ENCODE results near the gene PHC3.
"Not testable (repeated sequence)": the region's sequence is repeated elsewhere in the genome, so short reads cannot be mapped to it uniquely, and the experiment has no call there.

The PHC3 gene

DNA sequence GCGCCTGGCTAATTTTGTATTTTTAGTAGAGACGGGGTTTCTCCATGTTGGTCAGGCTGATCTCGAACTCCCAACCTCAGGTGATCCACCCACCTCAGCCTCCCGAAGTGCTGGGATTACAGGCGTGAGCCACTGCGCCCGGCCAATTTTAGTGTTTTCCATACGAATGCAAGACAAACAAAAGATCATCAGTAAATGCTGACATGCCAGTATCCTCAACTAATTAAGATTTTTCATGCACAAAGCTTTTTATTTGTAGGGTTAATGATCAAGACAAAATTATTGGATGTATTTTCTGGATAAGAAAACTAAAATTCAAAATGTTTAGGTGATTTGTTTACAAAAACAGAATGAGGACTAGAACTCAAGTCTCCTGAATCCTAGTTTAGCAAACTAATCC, 67.4 kb downstream of the PHC3 start:
- DNase-seq = not testable (repeated sequence)

DNA sequence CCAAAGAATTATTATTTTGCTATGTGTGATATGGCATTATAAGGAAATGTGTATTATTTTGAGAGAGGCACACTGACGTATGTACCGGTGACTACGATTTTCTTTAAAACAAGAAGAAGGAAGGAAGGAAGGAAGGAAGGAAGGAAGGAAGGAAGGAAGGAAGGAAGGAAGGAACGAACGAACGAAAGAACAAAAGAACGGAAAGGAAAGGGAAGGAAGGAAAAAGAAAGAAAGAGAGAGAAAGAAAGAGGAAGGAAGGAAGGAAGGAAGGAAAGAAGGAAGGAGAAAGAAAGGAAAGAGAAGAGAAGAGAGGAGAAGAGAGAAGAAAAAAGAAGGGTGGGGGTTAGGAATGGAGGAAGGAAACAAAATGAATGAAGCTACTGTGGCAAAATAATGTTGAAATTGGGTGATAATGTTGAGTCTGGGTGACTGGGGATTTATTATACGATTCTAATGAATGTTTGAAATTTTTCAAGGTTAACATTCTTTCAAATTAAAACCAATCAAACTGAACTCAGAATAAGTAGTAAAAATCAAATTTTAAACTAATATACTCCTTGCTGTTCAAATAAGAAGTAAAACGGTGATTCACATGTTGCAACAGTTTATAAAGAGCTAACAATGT, 70.3 kb downstream of the PHC3 start:
- no peak for DNase-seq

GRCh38 chr3:170109579-170110293, 71.8 kb downstream of the PHC3 start:
- DNase-seq = no peak

GRCh38 chr3:170108955-170109354, 72.6 kb downstream of the PHC3 start:
- DNase-seq = no peak

DNA sequence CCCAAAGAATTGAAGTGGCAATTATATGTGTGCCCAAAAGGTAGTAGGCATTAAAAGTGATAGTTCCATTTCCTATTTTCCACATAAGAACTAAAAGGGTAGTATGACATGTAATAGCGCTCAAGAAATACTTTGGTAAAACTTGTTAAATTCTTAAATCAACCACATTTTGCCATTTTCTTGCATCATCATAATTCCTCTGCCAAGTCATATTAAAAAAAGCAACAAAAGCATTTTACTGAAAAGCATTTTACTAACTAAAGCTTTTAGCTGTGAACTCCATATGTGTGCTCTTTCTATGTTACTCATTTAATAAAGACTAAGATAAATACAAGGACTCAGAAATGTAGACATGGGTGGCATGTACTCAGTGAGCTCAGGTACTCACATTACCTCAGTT, 73.6 kb downstream of the PHC3 start:
- no peak for DNase-seq

GRCh38 chr3:170102431-170102830, 79.1 kb downstream of the PHC3 start:
- no peak for DNase-seq

GRCh38 chr3:170100944-170101343, 80.6 kb downstream of the PHC3 start:
- DNase-seq = no peak

- DNase-seq = no peak
Observed at GRCh38 chr3:170098753-170099152, 82.8 kb downstream of the PHC3 start.

DNA sequence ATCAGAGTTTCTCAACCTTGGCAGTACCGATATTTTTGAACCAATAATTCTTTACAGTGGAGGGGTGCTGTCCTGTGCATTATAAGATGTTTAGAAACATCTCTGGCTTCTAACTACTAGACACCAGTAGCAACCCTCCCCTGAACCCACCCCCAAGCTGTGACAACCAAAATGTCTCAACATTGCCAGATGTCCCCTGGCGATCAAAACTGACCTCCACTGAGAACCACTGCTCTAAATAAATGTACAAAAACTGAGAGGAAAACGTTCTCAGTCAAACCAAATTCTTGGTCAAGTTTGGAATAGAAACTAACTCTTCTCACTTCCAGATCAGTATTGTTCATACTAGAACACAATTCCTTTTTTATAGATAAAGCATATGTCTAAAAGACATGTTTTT, 85.2 kb downstream of the PHC3 start:
- DNase-seq = no peak

- no peak for DNase-seq
Observed at GRCh38 chr3:170095771-170096170, 85.8 kb downstream of the PHC3 start.

GRCh38 chr3:170092907-170093306, 88.6 kb downstream of the PHC3 start:
- DNase-seq = no peak

GRCh38 chr3:170090601-170090981, 90.9 kb downstream of the PHC3 start:
- DNase-seq = no peak

DNA sequence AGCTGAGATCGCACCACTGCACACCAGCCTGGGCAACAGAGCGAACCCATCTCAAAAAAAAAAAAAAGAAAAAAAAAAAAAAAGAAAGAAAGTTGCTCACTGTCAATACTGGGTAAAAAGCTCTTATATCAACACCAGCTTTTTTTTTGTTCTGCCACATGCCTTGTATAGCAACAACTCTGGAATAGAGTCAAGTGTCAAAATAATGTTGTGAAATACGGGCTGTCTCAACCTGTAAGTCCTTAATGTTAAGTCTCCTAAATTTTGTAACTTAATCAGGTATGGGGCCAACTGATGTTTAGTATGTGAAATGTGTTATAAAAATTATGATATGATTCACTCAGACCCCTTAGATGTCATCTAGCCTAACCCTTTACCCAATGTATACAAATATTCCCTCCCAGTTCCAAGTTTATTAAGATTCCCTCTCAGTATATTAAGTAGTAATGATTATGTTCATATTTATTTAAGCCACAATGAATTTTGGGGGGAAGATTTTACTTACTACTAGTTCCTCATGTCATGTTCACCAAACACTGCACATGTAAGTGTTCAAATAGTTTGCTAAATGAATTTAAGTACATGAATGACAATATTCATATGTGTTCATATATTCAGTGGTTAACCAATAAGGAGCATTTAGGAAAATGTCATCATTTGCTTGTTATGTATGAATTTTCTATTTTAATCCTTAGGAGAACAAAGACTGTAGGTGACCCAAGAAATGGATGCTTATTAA, 91.5 kb downstream of the PHC3 start:
- DNase-seq = no peak

- DNase-seq = no peak
Observed at GRCh38 chr3:170085396-170085795, 96.1 kb downstream of the PHC3 start.

DNA sequence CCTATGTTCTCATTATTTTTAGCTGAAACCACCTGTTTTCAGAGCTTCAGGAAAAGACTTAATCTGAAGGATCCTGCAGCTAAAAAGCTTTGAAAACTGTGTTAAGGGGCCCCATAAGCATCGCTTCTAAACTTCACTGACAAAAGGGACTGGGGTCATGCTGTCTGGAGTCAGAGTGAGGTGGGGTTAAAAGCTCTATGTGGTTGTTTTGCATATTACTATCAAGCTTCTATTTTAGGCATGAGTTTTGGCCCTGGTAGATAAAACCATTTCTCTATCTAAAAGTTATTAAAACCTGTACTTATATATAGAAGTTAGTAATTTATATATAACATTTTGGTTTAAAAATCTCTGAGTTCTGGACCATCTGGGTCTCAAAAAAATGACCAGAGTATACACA, 98.2 kb downstream of the PHC3 start:
- DNase-seq = no peak

GRCh38 chr3:170081079-170081741, 100.3 kb downstream of the PHC3 start:
- DNase-seq = no peak

- DNase-seq = no peak
Observed at GRCh38 chr3:170080605-170081004, 100.9 kb downstream of the PHC3 start.

GRCh38 chr3:170079536-170080165, 101.9 kb downstream of the PHC3 start:
- no peak for DNase-seq

GRCh38 chr3:170078620-170079281, 102.8 kb downstream of the PHC3 start:
- DNase-seq = no peak

GRCh38 chr3:170077361-170077760, 104.2 kb downstream of the PHC3 start:
- no peak for DNase-seq

- DNase-seq = no peak
Observed at GRCh38 chr3:170076715-170077238, 104.8 kb downstream of the PHC3 start.

GRCh38 chr3:170075441-170076091, 106.0 kb downstream of the PHC3 start:
- no peak for DNase-seq
